ENCODE data around the gene WFS1. TPM values are rescaled to one million over a fixed set of nuclear protein-coding genes. Genes with fewer than 3 reads are reported as not detected.

The WFS1 gene
- polyA plus RNA-seq, 1 of the 3 experiments (the other 2 are of a cell fraction) = 18.7 TPM

DNA sequence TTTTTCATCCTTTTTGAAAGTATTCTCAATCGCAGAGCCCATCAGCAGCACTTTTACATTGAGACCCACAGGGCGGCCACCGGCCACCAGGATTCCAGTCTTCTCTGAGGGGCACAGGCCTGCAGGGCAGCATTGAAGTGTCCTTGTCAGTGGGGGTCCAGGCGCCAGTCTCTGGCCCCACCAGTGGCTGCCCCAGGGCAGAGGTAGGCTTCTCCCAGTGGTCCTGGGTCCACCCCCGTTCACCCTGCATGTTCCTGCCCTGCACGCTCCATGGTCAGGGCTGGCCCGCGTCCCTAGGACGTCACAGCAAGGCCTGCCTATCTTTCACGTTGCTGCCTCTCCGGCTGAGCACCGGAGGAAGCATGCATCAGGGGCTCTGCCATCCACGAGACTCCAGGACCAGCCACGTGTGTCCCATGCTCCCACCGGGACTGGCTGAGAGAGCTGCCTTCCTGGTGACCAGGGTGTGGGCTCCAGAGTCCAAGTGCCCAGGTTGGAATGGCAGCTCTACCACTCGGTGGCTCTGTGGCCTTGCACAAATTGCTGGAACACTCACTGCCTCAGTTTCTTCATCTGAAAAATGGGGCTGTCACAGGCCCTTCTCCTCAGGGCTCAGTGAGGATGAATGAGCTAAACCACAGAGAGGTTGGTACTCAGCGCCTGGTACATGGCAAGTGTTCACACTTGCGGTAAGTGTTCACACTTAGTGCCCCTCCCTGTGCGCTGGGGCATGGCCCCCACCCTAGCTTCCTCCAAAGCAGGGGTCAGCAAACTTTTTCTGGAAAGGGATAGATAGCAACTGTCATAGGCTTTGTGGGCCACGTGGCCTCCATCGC lies 38.6 kb upstream of the WFS1 start:
- Histone ChIP-seq H3K27me3 (ENCODE audit: insufficient read depth) (no peaks in the 10 kb centered on the region), H3K4me2 (no peak overlapping the region), H4K20me1 (ENCODE audit: insufficient read depth) (no peaks in the 10 kb centered on the region), H3F3A (replicated peaks; ENCODE audit: insufficient read depth) (no peaks in the 10 kb centered on the region), H2AFZ (ENCODE audit: low read depth) (no peak overlapping the region), H3K79me2 (ENCODE audit: insufficient read depth) (no peaks in the 10 kb centered on the region), H3K9me3 (no peaks in the 10 kb centered on the region), H3K9me2 (no peaks in the 10 kb centered on the region), H3K4me1 (ENCODE audit: control insufficient read depth in 1 of 2, insufficient read depth in 2 of 2, low read depth in 1 of 2, low read length in 1 of 2) (peaks cover 0 to 24% of the 10 kb centered on the region in 2 experiments; a peak in 2 of 4 replicates), H3K4me3 (ENCODE audit: low read depth in 2 of 2, low read length in 1 of 2) (no peak overlapping the region), H3K27ac (ENCODE audit: low read depth in 2 of 2, low read length in 1 of 2) (no peak overlapping the region; a peak in 1 of 4 replicates), H3K36me3 (replicated peaks in 1 of 2; ENCODE audit: control insufficient read depth in 1 of 2, insufficient read depth in 2 of 2, low read length in 1 of 2) (no peaks in the 10 kb centered on the region), H3K9ac (no peak overlapping the region)
- POLR2A ChIA-PET = no interaction called here
- CTCF ChIA-PET = interaction anchor here (1.2 to 4.1 kb wide), 3 partner anchors 18 to 232 kb away, joined by 3 to 30 read pairs (median 3); no protein-coding TSS in a partner anchor
- no peak for DNase-seq
- TF ChIP-seq, protein P1, sequence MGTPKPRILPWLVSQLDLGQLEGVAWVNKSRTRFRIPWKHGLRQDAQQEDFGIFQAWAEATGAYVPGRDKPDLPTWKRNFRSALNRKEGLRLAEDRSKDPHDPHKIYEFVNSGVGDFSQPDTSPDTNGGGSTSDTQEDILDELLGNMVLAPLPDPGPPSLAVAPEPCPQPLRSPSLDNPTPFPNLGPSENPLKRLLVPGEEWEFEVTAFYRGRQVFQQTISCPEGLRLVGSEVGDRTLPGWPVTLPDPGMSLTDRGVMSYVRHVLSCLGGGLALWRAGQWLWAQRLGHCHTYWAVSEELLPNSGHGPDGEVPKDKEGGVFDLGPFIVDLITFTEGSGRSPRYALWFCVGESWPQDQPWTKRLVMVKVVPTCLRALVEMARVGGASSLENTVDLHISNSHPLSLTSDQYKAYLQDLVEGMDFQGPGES (IDR thresholded peaks at IDR 0.05; ENCODE audit: low read depth, low read length) = no peak
- no peak for TF ChIP-seq MEF2A (IDR thresholded peaks at IDR 0.05; ENCODE audit: borderline replicate concordance, low read depth)
- TF ChIP-seq NFIC (IDR thresholded peaks at IDR 0.05; ENCODE audit: borderline replicate concordance) = no peak
- TF ChIP-seq, protein P2, sequence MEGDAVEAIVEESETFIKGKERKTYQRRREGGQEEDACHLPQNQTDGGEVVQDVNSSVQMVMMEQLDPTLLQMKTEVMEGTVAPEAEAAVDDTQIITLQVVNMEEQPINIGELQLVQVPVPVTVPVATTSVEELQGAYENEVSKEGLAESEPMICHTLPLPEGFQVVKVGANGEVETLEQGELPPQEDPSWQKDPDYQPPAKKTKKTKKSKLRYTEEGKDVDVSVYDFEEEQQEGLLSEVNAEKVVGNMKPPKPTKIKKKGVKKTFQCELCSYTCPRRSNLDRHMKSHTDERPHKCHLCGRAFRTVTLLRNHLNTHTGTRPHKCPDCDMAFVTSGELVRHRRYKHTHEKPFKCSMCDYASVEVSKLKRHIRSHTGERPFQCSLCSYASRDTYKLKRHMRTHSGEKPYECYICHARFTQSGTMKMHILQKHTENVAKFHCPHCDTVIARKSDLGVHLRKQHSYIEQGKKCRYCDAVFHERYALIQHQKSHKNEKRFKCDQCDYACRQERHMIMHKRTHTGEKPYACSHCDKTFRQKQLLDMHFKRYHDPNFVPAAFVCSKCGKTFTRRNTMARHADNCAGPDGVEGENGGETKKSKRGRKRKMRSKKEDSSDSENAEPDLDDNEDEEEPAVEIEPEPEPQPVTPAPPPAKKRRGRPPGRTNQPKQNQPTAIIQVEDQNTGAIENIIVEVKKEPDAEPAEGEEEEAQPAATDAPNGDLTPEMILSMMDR (IDR thresholded peaks at IDR 0.05) = no peak
- WGBS (ENCODE audit: low lambda C conversion rate) = 64% methylated on average over 15 of the region's 21 CpGs

DNA sequence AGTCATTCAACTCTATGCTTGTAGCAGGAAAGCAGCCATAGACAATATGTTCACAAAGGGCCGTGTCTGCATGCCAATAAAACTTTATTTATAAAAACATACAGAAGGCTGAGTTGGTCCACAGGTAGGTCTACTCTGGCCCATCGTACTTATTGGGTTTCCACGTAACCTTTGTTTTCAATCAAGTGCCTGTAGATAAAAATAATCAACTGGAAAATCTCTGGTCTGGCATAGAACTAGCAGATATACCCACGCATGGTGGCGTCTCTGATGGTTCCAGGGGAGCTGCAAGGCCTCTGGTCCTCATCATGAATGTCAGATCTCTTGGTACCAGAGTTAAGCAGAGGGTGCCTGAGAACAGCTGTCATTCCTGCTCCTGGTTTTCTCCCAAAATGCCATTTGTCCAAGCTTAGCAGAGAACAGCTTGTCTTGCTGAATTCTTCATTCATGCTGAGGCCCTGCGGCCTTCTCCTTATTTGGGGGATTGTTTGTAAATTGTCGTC lies 37.9 kb upstream of the WFS1 start:
- Histone ChIP-seq H3F3A (replicated peaks; ENCODE audit: insufficient read depth) (no peaks in the 10 kb centered on the region), H2AFZ (ENCODE audit: low read depth) (no peak overlapping the region), H3K4me2 (no peak overlapping the region), H3K36me3 (replicated peaks in 1 of 2; ENCODE audit: control insufficient read depth in 1 of 2, insufficient read depth in 2 of 2, low read length in 1 of 2) (no peaks in the 10 kb centered on the region), H3K9me3 (no peaks in the 10 kb centered on the region), H3K27ac (ENCODE audit: low read depth in 2 of 2, low read length in 1 of 2) (peak overlapping the region in 1 of 2 experiments; percentile 30; a peak in 1 of 4 replicates), H3K79me2 (ENCODE audit: insufficient read depth) (no peaks in the 10 kb centered on the region), H3K4me3 (ENCODE audit: low read depth in 2 of 2, low read length in 1 of 2) (no peak overlapping the region), H3K9ac (no peak overlapping the region), H3K4me1 (ENCODE audit: control insufficient read depth in 1 of 2, insufficient read depth in 2 of 2, low read depth in 1 of 2, low read length in 1 of 2) (peaks cover 0 to 24% of the 10 kb centered on the region in 2 experiments; a peak in 2 of 4 replicates), H4K20me1 (ENCODE audit: insufficient read depth) (no peaks in the 10 kb centered on the region), H3K9me2 (no peaks in the 10 kb centered on the region), H3K27me3 (ENCODE audit: insufficient read depth) (no peaks in the 10 kb centered on the region)
- ChIA-PET POLR2A (interaction anchor here (0.5 kb wide), 1 partner anchor 164 kb away, joined by 3 read pairs; no protein-coding TSS in a partner anchor), CTCF (interaction anchor here (1.2 to 4.1 kb wide), 3 partner anchors 18 to 233 kb away, joined by 3 to 30 read pairs (median 5); no protein-coding TSS in a partner anchor)
- 35% methylated on average over 7 of the region's 7 CpGs for WGBS (ENCODE audit: low lambda C conversion rate)
- DNase-seq = peak; percentile 65
- TF ChIP-seq, protein P3, sequence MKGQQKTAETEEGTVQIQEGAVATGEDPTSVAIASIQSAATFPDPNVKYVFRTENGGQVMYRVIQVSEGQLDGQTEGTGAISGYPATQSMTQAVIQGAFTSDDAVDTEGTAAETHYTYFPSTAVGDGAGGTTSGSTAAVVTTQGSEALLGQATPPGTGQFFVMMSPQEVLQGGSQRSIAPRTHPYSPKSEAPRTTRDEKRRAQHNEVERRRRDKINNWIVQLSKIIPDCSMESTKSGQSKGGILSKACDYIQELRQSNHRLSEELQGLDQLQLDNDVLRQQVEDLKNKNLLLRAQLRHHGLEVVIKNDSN (IDR thresholded peaks at IDR 0.05; ENCODE audit: borderline replicate concordance, low read depth) = no peak
- TF ChIP-seq NFIC (IDR thresholded peaks at IDR 0.05; ENCODE audit: borderline replicate concordance) (no peak), MXI1 (IDR thresholded peaks at IDR 0.05; ENCODE audit: low read depth, low read length) (no peak), FOXJ3 (CRISPR knock-in tag; IDR thresholded peaks at IDR 0.05) (no peak), FOXM1 (IDR thresholded peaks at IDR 0.05; ENCODE audit: low read depth) (no peak), NRF1 (IDR thresholded peaks at IDR 0.05; ENCODE audit: low read depth, low read length) (no peak), GATA2 (CRISPR knock-in tag; IDR thresholded peaks at IDR 0.05) (peak; percentile 66), TAF1 (IDR thresholded peaks at IDR 0.05; ENCODE audit: borderline replicate concordance, low read depth, low read length) (no peak), RCOR1 (IDR thresholded peaks at IDR 0.05; ENCODE audit: low read length) (0 out of 2 replicates have a peak, but pooled peaks have one; percentile 15), FOSL2 (IDR thresholded peaks at IDR 0.05; ENCODE audit: borderline replicate concordance, low read depth) (no peak), GABPA (IDR thresholded peaks at IDR 0.05; ENCODE audit: low read depth) (no peak), TEAD4 (IDR thresholded peaks at IDR 0.05; ENCODE audit: borderline replicate concordance, insufficient read depth) (no peak)
- TF ChIP-seq, protein P4, sequence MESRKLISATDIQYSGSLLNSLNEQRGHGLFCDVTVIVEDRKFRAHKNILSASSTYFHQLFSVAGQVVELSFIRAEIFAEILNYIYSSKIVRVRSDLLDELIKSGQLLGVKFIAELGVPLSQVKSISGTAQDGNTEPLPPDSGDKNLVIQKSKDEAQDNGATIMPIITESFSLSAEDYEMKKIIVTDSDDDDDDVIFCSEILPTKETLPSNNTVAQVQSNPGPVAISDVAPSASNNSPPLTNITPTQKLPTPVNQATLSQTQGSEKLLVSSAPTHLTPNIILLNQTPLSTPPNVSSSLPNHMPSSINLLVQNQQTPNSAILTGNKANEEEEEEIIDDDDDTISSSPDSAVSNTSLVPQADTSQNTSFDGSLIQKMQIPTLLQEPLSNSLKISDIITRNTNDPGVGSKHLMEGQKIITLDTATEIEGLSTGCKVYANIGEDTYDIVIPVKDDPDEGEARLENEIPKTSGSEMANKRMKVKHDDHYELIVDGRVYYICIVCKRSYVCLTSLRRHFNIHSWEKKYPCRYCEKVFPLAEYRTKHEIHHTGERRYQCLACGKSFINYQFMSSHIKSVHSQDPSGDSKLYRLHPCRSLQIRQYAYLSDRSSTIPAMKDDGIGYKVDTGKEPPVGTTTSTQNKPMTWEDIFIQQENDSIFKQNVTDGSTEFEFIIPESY (IDR thresholded peaks at IDR 0.05; ENCODE audit: borderline replicate concordance, low read depth) = no peak
- TF ChIP-seq, protein P2 (IDR thresholded peaks at IDR 0.05) = no peak
